Hepatocyte (in vitro differentiated cells): Measurements from ENCODE around the gene HBB.

ENCODE experiments used
- EZH2 ChIP-seq: fragments of 200-600 bp; sonication (generic); IDR thresholded peaks from 2 replicates; pipeline ENCODE4 v1.6.1; 2016; ENCODE audit warnings: antibody characterized with exemption, mild to moderate bottlenecking, borderline replicate concordance
- EZH2phosphoT487 ChIP-seq: fragments of 200-600 bp; sonication (generic); IDR thresholded peaks from one replicate; pipeline ENCODE4 v1.6.1; 2018; ENCODE audit warnings: antibody characterized with exemption, mild to moderate bottlenecking, low read depth, moderate library complexity; ENCODE audit not compliant: unreplicated experiment, severe bottlenecking
- TF ChIP-seq, protein P1 (sequence below): fragments of 200-600 bp; sonication (generic); IDR thresholded peaks from 2 replicates; pipeline ENCODE4 v1.5.1; 2016; ENCODE audit warnings: antibody characterized with exemption, mild to moderate bottlenecking; ENCODE audit not compliant: poor library complexity

DNA sequence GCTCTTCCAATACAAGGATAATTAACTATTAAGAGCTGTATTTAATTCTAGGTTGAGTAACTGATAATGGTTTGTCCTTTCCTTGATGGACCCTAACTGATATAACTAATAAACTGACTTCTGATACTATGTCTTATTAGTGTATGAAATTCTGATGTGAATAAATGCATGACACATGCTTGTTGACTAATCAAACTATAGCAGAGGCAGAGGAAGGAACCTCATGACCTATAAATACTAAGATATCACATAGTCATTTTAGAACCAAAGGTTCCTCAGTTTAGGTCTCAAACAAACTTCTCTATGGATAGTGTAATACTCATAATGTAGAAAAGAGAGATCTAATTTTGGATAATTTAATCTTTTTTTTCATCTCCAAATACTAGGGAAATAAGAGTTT is 12.2 kb upstream of the HBB start:
- TF ChIP-seq, protein P1, sequence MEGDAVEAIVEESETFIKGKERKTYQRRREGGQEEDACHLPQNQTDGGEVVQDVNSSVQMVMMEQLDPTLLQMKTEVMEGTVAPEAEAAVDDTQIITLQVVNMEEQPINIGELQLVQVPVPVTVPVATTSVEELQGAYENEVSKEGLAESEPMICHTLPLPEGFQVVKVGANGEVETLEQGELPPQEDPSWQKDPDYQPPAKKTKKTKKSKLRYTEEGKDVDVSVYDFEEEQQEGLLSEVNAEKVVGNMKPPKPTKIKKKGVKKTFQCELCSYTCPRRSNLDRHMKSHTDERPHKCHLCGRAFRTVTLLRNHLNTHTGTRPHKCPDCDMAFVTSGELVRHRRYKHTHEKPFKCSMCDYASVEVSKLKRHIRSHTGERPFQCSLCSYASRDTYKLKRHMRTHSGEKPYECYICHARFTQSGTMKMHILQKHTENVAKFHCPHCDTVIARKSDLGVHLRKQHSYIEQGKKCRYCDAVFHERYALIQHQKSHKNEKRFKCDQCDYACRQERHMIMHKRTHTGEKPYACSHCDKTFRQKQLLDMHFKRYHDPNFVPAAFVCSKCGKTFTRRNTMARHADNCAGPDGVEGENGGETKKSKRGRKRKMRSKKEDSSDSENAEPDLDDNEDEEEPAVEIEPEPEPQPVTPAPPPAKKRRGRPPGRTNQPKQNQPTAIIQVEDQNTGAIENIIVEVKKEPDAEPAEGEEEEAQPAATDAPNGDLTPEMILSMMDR: no peak
- no peak for TF ChIP-seq EZH2
- TF ChIP-seq EZH2phosphoT487: no peak
